Fibroblast of lung (primary cell): ENCODE results near the gene BROX. TPM values are rescaled to one million over a fixed set of nuclear protein-coding genes. Genes with fewer than 3 reads are reported as not detected.

Experiments used
- DNase-seq, 2 donors: peaks; one replicate each; pipeline versions ENCODE4 v3.0.0 to v3.0.0-alpha.2; 2010; ENCODE audit warnings: low read depth in 2 of 2
- H2AFZ ChIP-seq: 2 replicates; pipeline ENCODE4 v1.5.1; 2012; ENCODE audit warnings: low read length, control low read depth, inconsistent platforms
- H3K27ac ChIP-seq: 2 replicates; pipeline ENCODE4 v1.5.1; 2011; ENCODE audit warnings: low read length, control low read depth; ENCODE audit not compliant: insufficient read depth
- H3K27me3 ChIP-seq: 2 replicates; pipeline ENCODE4 v1.5.1; 2011; ENCODE audit warnings: mild to moderate bottlenecking, low read length; ENCODE audit not compliant: control insufficient read depth, insufficient read depth
- H3K36me3 ChIP-seq: 2 replicates; pipeline ENCODE4 v1.5.1; 2011; ENCODE audit warnings: low read length; ENCODE audit not compliant: control insufficient read depth, insufficient read depth
- H3K4me1 ChIP-seq: 2 replicates; pipeline ENCODE4 v1.5.1; 2011; ENCODE audit warnings: low read length; ENCODE audit not compliant: control insufficient read depth, insufficient read depth; ENCODE audit errors: extremely low read depth
- H3K4me2 ChIP-seq: 2 replicates; pipeline ENCODE4 v1.5.1; 2011; ENCODE audit warnings: low read length, control low read depth; ENCODE audit not compliant: insufficient read depth; ENCODE audit errors: extremely low read depth
- H3K4me3 ChIP-seq, 4 experiments: fragments of 200-600 bp in 1 of 4; sonication (generic) in 1 of 4; replicated peaks in 1 of 4; 2 replicates each; pipeline ENCODE4 v1.5.1; 2011 to 2016; ENCODE audit warnings: low read length in 4 of 4, low read depth in 3 of 4, mild to moderate bottlenecking in 3 of 4, control low read depth in 2 of 4, inconsistent platforms in 1 of 4, mixed read lengths in 1 of 4; ENCODE audit not compliant: insufficient read depth in 1 of 4; ENCODE audit errors: control extremely low read depth in 1 of 4
- H3K79me2 ChIP-seq: 2 replicates; pipeline ENCODE4 v1.5.1; 2012; ENCODE audit warnings: mild to moderate bottlenecking, low read length, inconsistent platforms; ENCODE audit not compliant: control insufficient read depth, insufficient read depth
- H3K9ac ChIP-seq: 2 replicates; pipeline ENCODE4 v1.5.1; 2011; ENCODE audit warnings: mild to moderate bottlenecking, low read length, control low read depth; ENCODE audit not compliant: insufficient read depth
- H3K9me3 ChIP-seq: 2 replicates; pipeline ENCODE4 v1.5.1; 2012; ENCODE audit warnings: low read depth, low read length; ENCODE audit not compliant: control insufficient read depth, insufficient read depth
- H4K20me1 ChIP-seq: 2 replicates; pipeline ENCODE4 v1.5.1; 2011; ENCODE audit warnings: low read length; ENCODE audit not compliant: control insufficient read depth, insufficient read depth; ENCODE audit errors: extremely low read depth
- EZH2 ChIP-seq: IDR thresholded peaks from 2 replicates; pipeline ENCODE4 v1.5.1; 2012; ENCODE audit warnings: low read length, control low read depth, mild to moderate bottlenecking; ENCODE audit errors: missing control alignments
- polyA plus RNA-seq, 2 donors: library from polyadenylated mRNA; depleted of rRNA in 1 of 2; stranded (reverse) in 1 of 2; unstranded in 1 of 2; fragments of >200 nt; gene quantifications; 2 replicates each; pipeline ENCODE4 v1.2.1, GENCODE V29; 2011 to 2012; ENCODE audit warnings: missing spikeins in 1 of 2
- total RNA-seq: library from RNA; depleted of rRNA; stranded (reverse); fragments of >200 nt; gene quantifications from 2 replicates; pipeline ENCODE4 v1.2.1, GENCODE V29; 2014
- TF ChIP-seq, protein P1 (sequence below), 2 donors: IDR thresholded peaks in 1 of 2; conservative IDR thresholded peaks in 1 of 2; 1 replicate in 1 of 2; 2 replicates in 1 of 2; pipeline ENCODE4 v1.5.1; 2011 to 2012; ENCODE audit warnings: low read length in 2 of 2, control low read depth in 1 of 2, inconsistent platforms in 1 of 2, low read depth in 1 of 2, mild to moderate bottlenecking in 1 of 2

Gene BROX
- total and polyA plus RNA-seq, 2 donors (not counting 1 experiment from before 2014, with no cell fraction given), result 11.3 to 60.6 TPM

DNA sequence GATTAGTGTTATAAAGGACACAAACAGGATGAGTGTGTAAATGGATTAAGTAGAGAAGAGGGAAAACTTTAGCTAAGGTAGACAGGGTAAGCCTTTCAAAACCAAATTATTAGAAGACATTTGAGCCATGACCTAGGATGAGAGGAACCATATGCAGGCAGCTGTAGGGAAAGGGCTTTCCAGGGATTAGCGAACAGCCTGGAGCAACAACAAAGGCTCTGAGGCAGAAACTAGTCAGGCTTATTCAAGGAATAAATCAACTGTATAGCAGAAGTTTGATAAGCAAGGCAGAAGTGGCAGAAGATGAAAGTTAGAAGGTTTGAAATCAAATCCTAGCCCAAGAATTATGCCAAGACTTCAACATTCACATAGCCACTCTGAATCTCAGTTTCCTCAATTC lies 21.3 kb upstream of the BROX start:
- Histone ChIP-seq H3K79me2 (peaks cover 9% of the 10 kb centered on the region), H3K4me2 (no peak overlapping the region), H3K27ac (no peak overlapping the region), H3K9me3 (no peaks in the 10 kb centered on the region), H2AFZ (no peak overlapping the region), H4K20me1 (no peaks in the 10 kb centered on the region), H3K4me3 (no peak overlapping the region), H3K27me3 (no peaks in the 10 kb centered on the region), H3K4me1 (no peaks in the 10 kb centered on the region), H3K36me3 (no peaks in the 10 kb centered on the region), H3K9ac (no peak overlapping the region)
- TF ChIP-seq EZH2, result no peak
- TF ChIP-seq, protein P1, sequence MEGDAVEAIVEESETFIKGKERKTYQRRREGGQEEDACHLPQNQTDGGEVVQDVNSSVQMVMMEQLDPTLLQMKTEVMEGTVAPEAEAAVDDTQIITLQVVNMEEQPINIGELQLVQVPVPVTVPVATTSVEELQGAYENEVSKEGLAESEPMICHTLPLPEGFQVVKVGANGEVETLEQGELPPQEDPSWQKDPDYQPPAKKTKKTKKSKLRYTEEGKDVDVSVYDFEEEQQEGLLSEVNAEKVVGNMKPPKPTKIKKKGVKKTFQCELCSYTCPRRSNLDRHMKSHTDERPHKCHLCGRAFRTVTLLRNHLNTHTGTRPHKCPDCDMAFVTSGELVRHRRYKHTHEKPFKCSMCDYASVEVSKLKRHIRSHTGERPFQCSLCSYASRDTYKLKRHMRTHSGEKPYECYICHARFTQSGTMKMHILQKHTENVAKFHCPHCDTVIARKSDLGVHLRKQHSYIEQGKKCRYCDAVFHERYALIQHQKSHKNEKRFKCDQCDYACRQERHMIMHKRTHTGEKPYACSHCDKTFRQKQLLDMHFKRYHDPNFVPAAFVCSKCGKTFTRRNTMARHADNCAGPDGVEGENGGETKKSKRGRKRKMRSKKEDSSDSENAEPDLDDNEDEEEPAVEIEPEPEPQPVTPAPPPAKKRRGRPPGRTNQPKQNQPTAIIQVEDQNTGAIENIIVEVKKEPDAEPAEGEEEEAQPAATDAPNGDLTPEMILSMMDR (conservative IDR thresholded peaks at IDR 0.05 in 1 of 2, IDR thresholded peaks at IDR 0.05 in 1 of 2; ENCODE audit: low read depth in 1 of 2, low read length in 2 of 2), result no peak
- DNase-seq, result no peak

DNA sequence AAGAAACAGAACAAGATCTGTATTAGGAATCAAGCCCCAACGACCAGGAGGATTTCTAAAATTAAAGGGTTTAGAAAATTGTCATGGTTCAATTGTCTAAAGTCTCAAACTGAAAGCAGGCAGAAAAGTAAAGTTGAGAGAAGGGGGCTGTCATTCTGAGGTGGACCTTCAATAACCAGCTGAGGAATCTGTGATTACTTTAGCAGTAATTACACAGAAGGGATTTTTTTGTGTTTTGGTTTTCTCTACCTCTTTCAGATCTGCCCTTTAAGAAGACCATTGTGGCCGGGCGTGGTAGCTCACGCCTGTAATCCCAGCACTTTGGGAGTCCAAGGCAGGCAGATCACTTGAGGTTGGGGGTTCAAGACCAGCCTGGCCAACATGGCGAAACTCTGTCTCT lies 17.4 kb upstream of the BROX start:
- H3K36me3 ChIP-seq, result no peaks in the 10 kb centered on the region
- peaks cover 17% of the 10 kb centered on the region for H3K79me2 ChIP-seq
- no peaks in the 10 kb centered on the region for H3K4me1 ChIP-seq
- H3K27ac ChIP-seq, result no peak overlapping the region
- H3K4me2 ChIP-seq, result no peak overlapping the region
- H3K9me3 ChIP-seq, result no peaks in the 10 kb centered on the region
- TF ChIP-seq, protein P1 (conservative IDR thresholded peaks at IDR 0.05 in 1 of 2, IDR thresholded peaks at IDR 0.05 in 1 of 2; ENCODE audit: low read depth in 1 of 2, low read length in 2 of 2), result no peak
- TF ChIP-seq EZH2, result no peak
- H3K9ac ChIP-seq, result no peak overlapping the region
- no peak overlapping the region for H3K4me3 ChIP-seq
- H3K27me3 ChIP-seq, result no peaks in the 10 kb centered on the region
- H4K20me1 ChIP-seq, result no peaks in the 10 kb centered on the region
- H2AFZ ChIP-seq, result no peak overlapping the region
- no peak for DNase-seq

DNA sequence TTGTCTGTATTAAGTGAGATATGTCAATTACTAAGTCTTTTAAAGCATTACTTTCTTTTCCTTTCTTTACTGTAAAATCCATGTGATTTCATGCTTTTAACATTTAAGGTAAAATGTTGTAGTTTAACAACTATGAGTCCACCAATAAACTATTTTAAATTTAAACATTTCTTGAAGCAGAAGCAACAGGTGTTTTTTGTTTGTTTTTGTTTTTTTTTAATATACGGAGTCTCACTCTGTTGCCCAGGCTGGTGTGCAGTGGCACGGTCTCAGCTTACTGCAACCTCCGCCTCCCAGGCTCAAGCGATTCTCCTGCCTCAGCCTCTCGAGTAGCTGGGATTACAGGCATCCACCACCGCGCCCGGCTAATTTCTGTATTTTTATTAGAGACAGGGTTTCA lies 15.6 kb upstream of the BROX start:
- no peaks in the 10 kb centered on the region for H3K9me3 ChIP-seq
- H3K36me3 ChIP-seq, result no peaks in the 10 kb centered on the region
- peaks cover 17% of the 10 kb centered on the region for H3K79me2 ChIP-seq

More for the DNA sequence above, 15.6 kb upstream of the BROX start:
- H3K4me2 ChIP-seq, result no peak overlapping the region
- H4K20me1 ChIP-seq, result no peaks in the 10 kb centered on the region
- TF ChIP-seq, protein P1 (conservative IDR thresholded peaks at IDR 0.05 in 1 of 2, IDR thresholded peaks at IDR 0.05 in 1 of 2; ENCODE audit: low read depth in 1 of 2, low read length in 2 of 2), result no peak
- TF ChIP-seq EZH2, result no peak
- no peak overlapping the region for H3K4me3 ChIP-seq
- no peak overlapping the region for H3K9ac ChIP-seq
- no peak overlapping the region for H2AFZ ChIP-seq
- H3K27ac ChIP-seq, result no peak overlapping the region
- no peaks in the 10 kb centered on the region for H3K4me1 ChIP-seq
- DNase-seq, result no peak
- H3K27me3 ChIP-seq, result no peaks in the 10 kb centered on the region
